Neural cell (in vitro differentiated cells): ENCODE data around the gene RBM4B.

ENCODE experiments used
- CTCF ChIP-seq: fragments of 450-650 bp; IDR thresholded peaks from 2 replicates; pipeline ENCODE4 v1.5.1; 2014; ENCODE audit warnings: antibody characterized with exemption, mild to moderate bottlenecking, moderate library complexity; ENCODE audit not compliant: poor library complexity, severe bottlenecking
- EZH2 ChIP-seq: fragments of 200-600, 300-800 bp; shearing (Covaris generic), sonication (generic); IDR thresholded peaks from 2 replicates; pipeline ENCODE4 v1.6.1; 2014; ENCODE audit warnings: antibody characterized with exemption, low read length, borderline replicate concordance, mild to moderate bottlenecking; ENCODE audit not compliant: insufficient read depth, poor library complexity, severe bottlenecking
- POLR2AphosphoS5 ChIP-seq: IDR thresholded peaks from 2 replicates; pipeline ENCODE4 v1.6.1; 2012
- RAD21 ChIP-seq: fragments of 450-650 bp; conservative IDR thresholded peaks from 2 replicates; pipeline ENCODE4 v1.6.1; 2014; ENCODE audit warnings: antibody characterized with exemption, mild to moderate bottlenecking, moderate library complexity

- TF ChIP-seq EZH2 (no peak), CTCF (no peak), RAD21 (no peak), POLR2AphosphoS5 (no peak)
Measured at GRCh38 chr11:66696146-66696545, 18.5 kb upstream of the RBM4B start.
